ENCODE measurements around the gene PCGF3.
A peak's percentile ranks its signal among the peaks of the same experiment; 100 is the strongest.

- TF ChIP-seq, protein P1, sequence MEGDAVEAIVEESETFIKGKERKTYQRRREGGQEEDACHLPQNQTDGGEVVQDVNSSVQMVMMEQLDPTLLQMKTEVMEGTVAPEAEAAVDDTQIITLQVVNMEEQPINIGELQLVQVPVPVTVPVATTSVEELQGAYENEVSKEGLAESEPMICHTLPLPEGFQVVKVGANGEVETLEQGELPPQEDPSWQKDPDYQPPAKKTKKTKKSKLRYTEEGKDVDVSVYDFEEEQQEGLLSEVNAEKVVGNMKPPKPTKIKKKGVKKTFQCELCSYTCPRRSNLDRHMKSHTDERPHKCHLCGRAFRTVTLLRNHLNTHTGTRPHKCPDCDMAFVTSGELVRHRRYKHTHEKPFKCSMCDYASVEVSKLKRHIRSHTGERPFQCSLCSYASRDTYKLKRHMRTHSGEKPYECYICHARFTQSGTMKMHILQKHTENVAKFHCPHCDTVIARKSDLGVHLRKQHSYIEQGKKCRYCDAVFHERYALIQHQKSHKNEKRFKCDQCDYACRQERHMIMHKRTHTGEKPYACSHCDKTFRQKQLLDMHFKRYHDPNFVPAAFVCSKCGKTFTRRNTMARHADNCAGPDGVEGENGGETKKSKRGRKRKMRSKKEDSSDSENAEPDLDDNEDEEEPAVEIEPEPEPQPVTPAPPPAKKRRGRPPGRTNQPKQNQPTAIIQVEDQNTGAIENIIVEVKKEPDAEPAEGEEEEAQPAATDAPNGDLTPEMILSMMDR (IDR thresholded peaks at IDR 0.05) = no peak
- peak; percentile 25 for TF ChIP-seq POLR2AphosphoS5 (IDR thresholded peaks at IDR 0.05)
Measured at GRCh38 chr4:681736-682451, 23.7 kb upstream of the PCGF3 start.

Measured in prostate gland (tissue), 2 donors.